ENCODE measurements around the gene ENO3. TPM values are rescaled to one million over a fixed set of nuclear protein-coding genes. Genes with fewer than 3 reads are reported as not detected.

Gene ENO3
- total RNA-seq, 2 donors from 2014 or later, result 17.2 to 17.6 TPM

DNA sequence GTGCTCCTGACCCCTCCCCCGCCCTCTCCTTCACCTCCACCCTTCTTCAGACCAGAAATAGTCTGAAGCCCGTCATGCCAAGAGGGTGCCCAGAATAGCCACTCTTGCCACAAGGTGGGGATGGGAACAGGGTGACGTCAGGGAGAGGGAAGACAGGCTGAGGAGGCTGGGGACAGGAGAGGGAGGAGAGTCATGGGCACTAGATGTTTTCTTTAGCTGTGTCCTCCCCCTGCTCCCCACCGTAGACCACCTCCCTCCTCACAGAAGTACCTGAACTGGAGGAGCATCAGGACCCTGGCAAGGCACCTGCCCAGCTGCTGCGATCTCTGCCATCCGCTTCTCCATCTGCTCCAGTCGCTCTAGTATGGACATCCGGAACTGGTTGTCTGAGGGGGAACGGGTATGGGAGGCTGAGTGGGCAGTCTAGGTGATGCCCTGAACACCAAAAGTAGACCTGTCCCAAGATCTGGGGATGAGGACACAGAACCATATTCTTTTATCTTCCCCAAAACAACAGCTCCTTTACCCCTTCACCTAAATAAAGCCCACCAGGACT is 23.3 kb downstream of the ENO3 start:
- peak overlapping the region; percentile 89 for H3K27ac Mint-ChIP-seq

DNA sequence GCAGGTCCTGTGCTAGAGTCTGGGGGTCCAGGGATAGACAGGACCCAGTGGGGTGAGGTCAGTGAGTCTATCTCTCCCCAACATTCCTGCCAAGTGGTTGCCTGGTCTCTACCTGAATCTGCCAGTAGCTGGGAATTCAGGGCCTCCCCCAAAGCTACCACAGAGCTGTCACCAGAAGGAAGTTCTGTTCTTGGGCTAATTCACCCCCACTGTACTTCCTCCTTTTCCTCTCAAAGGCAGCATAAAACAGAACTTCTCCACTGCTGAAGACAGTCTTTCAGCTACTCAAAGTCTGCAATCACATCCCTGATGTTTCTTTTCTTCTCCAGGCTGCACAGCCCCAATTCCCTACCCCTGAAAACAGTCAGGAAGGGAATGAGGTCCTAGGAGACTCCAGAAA is 27.8 kb downstream of the ENO3 start:
- DNase-seq (no peak), ATAC-seq (no peak)
- Mint-ChIP-seq H3K36me3 (ENCODE audit: low read depth) (peaks cover 21% of the 10 kb centered on the region), H3K4me1 (peaks cover 21% of the 10 kb centered on the region), H3K4me3 (no peak overlapping the region), H3K27me3 (no peaks in the 10 kb centered on the region), H3K27ac (no peak overlapping the region)
- H3K9me3 ChIP-seq (ENCODE audit: control insufficient read depth, low read length, poor library complexity, severe bottlenecking), result no peaks in the 10 kb centered on the region

More for the DNA sequence above, 23.3 kb downstream of the ENO3 start:
- Mint-ChIP-seq H3K4me3 (no peak overlapping the region), H3K4me1 (peaks cover 18% of the 10 kb centered on the region), H3K27me3 (no peaks in the 10 kb centered on the region), H3K36me3 (ENCODE audit: low read depth) (peaks cover 14% of the 10 kb centered on the region)
- DNase-seq (no peak), ATAC-seq (no peak)
- no peaks in the 10 kb centered on the region for H3K9me3 ChIP-seq (ENCODE audit: control insufficient read depth, low read length, poor library complexity, severe bottlenecking)

- Mint-ChIP-seq H3K4me3 (peak overlapping the region; percentile 63), H3K4me1 (peaks cover 18% of the 10 kb centered on the region), H3K36me3 (ENCODE audit: low read depth) (peaks cover 16% of the 10 kb centered on the region), H3K27ac (peak overlapping the region; percentile 84), H3K27me3 (no peaks in the 10 kb centered on the region)
- DNase-seq, result peak in 1 of 3 donors; percentile 29
- ATAC-seq, result peak; percentile 92
- no peaks in the 10 kb centered on the region for H3K9me3 ChIP-seq (ENCODE audit: control insufficient read depth, low read length, poor library complexity, severe bottlenecking)
Observed at GRCh38 chr17:4980644-4981216, 29.8 kb downstream of the ENO3 start.

DNA sequence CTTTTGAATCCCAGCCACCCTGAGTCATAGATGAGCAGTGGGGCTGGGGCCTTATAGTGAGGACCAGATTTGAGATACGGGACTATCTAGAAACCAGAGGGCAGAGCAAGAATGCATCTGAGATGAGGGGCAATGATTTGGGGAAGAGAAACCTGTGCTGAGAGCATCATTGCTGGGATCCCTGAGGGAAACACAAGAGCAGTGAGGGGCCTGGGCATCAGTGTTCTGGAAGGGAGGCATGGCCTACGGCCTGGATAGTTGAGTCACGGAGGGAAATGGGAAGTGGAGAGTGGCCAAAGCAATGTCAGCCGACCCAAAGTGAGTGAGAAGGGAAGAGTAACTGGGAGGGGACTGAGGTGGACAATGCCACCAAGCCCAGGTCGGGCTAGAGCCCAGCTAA is 31.4 kb downstream of the ENO3 start:
- Mint-ChIP-seq H3K27ac (peak overlapping the region; percentile 34), H3K4me3 (no peak overlapping the region), H3K4me1 (peaks cover 28% of the 10 kb centered on the region), H3K27me3 (no peaks in the 10 kb centered on the region), H3K36me3 (ENCODE audit: low read depth) (peaks cover 15% of the 10 kb centered on the region)
- H3K9me3 ChIP-seq (ENCODE audit: control insufficient read depth, low read length, poor library complexity, severe bottlenecking), result no peaks in the 10 kb centered on the region
- no peak for DNase-seq
- ATAC-seq, result no peak

DNA sequence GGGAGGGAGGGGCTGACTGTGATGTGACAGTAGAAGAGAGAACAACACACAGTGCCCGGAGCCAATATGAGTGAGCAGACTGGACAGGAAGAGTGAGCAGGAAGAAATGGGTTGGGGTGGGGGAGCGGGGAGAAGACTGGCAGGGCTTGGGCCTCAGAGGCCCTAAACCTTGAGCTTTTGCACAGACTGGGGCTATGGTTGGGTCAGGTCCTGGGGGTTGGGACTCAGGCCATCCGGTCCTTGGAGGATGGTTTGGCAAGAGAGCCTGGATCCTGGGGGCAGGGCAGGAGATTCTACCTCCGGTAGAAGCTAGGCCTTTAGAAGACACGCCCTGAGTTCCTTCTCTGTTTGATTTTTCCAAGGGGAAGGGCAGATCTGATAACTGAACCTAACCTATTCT is 35.5 kb downstream of the ENO3 start:
- peak overlapping the region; percentile 93 for H3K4me3 Mint-ChIP-seq

GRCh38 chr17:4986951-4987766 is 36.2 kb downstream of the ENO3 start, which contains the start of gene CAMTA2:
Gene CAMTA2, minus strand, starts transcription at chr17:4987675. Its CDS starts 1,453 bp downstream, at chr17:4986222.
- ATAC-seq (peak; percentile 93), DNase-seq (peak; percentile 76 to 84 (median 79))
- Mint-ChIP-seq H3K27me3 (no peaks in the 10 kb centered on the region), H3K4me1 (peaks cover 42% of the 10 kb centered on the region), H3K27ac (peak within 1 kb of the TSS; percentile 94), H3K36me3 (ENCODE audit: low read depth) (peaks cover 7% of the 10 kb centered on the region), H3K4me3 (peak within 1 kb of the TSS; percentile 93)
- H3K9me3 ChIP-seq (ENCODE audit: control insufficient read depth, low read length, poor library complexity, severe bottlenecking), result no peaks in the 10 kb centered on the region

More for the DNA sequence above, 35.5 kb downstream of the ENO3 start:
- peak overlapping the region; percentile 94 for H3K27ac Mint-ChIP-seq
- no peak for DNase-seq
- no peaks in the 10 kb centered on the region for H3K27me3 Mint-ChIP-seq
- ATAC-seq, result no peak
- no peaks in the 10 kb centered on the region for H3K9me3 ChIP-seq (ENCODE audit: control insufficient read depth, low read length, poor library complexity, severe bottlenecking)
- H3K4me1 Mint-ChIP-seq, result peaks cover 38% of the 10 kb centered on the region
- peaks cover 7% of the 10 kb centered on the region for H3K36me3 Mint-ChIP-seq (ENCODE audit: low read depth)

DNA sequence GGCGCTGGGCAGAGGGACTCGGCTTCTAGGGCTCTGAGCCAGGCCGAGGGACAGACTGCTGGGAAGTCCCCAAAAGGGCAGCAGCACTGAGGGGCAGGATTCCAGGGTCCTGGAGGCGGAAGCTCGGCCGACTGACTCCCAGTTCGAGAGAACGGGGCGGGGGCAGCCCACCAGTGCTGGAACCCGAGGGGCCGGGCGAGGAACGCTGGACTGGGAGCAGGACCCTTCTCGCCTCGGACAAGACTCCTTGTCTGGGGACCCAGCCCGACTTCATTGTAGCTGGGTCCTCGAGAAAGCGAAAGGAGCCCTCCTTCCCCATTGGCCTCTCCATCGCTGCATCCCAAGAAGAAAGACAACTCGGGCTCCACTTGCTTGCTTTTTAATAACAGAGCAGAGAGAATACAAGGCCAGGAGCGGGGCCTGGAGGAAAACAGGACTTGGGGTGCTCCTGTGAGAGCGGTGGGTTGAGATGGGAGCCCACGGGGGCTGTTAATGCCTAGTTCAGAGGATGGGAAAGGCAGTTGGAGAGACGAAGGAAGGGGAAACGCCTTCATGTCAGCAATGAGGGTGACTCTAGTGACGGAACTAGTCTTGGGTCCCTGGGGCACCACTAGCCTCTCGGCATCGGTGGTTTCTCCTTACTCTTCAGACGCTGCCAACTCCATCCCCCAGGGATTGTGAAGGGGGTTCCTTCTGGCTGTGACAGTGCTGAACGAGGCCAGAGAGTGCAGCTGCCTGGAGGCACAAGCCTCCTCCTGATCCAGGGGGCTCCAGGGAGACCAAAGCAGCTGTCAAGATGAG is 37.0 kb downstream of the ENO3 start:
- Mint-ChIP-seq H3K4me3 (peak overlapping the region; percentile 93), H3K4me1 (peaks cover 40% of the 10 kb centered on the region), H3K27me3 (no peaks in the 10 kb centered on the region), H3K27ac (peak overlapping the region; percentile 94), H3K36me3 (ENCODE audit: low read depth) (peaks cover 3% of the 10 kb centered on the region)
- no peak for DNase-seq
- peak; percentile 14 for ATAC-seq
- H3K9me3 ChIP-seq (ENCODE audit: control insufficient read depth, low read length, poor library complexity, severe bottlenecking), result no peaks in the 10 kb centered on the region

- Mint-ChIP-seq H3K4me1 (peaks cover 24% of the 10 kb centered on the region), H3K27ac (no peak overlapping the region), H3K36me3 (ENCODE audit: low read depth) (no peaks in the 10 kb centered on the region), H3K4me3 (no peak overlapping the region), H3K27me3 (no peaks in the 10 kb centered on the region)
- DNase-seq (no peak), ATAC-seq (no peak)
- no peaks in the 10 kb centered on the region for H3K9me3 ChIP-seq (ENCODE audit: control insufficient read depth, low read length, poor library complexity, severe bottlenecking)
Observed at GRCh38 chr17:4994081-4994595, 43.2 kb downstream of the ENO3 start.

DNA sequence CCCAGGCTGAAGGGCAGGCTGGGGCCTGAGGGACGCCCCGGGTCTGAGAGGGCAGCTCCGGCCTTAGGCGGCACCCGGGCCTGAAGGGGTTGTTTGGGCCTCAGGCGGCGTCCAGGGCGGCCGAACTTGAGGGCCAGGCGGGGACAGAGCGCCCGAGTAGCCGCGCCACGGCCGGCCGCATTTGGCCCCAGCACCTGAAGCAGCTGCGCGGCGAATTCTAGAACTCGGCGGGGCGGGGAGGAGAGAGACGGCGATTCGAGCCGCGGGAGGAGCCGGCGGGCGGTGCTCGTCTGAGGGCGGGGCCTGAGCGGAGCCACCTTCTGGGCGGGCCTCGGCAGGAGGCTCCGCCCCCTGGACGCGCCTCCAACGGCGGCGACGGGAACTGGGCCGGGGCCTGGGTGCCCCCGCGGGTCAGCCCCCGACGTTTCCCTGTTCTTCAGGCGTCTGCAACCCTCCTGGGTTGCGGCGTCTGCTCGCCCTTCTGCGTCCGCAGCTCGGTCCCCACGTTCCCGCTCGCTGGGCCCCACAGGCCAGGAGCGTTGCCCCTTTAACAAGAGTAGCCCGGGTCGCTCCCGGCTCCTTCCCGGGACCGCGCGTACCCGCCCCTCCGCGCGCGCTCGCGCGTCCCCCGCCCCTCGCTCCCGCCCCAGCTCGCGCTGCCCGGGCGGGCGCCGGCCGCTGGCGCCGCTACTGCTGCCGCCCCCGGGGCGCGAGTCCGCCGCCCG is 46.5 kb downstream of the ENO3 start, which contains the start of the genes INCA1 and KIF1C:
Gene INCA1, minus strand, starts transcription at position 221 of the 725 bp plus-strand sequence. CDS start 3,085 bp downstream, outside the sequence.
Gene KIF1C, plus strand, starts transcription at position 649 of the 725 bp plus-strand sequence. CDS start 2,297 bp downstream, outside the sequence.
- Mint-ChIP-seq H3K27ac (peak within 1 kb of the TSS; percentile 88), H3K36me3 (ENCODE audit: low read depth) (no peaks in the 10 kb centered on the region), H3K4me1 (peaks cover 28% of the 10 kb centered on the region), H3K27me3 (no peaks in the 10 kb centered on the region), H3K4me3 (peak within 1 kb of the TSS; percentile 92)
- no peaks in the 10 kb centered on the region for H3K9me3 ChIP-seq (ENCODE audit: control insufficient read depth, low read length, poor library complexity, severe bottlenecking)
- ATAC-seq (peak; percentile 96), DNase-seq (peak; percentile 88 to 90 (median 88))

DNA sequence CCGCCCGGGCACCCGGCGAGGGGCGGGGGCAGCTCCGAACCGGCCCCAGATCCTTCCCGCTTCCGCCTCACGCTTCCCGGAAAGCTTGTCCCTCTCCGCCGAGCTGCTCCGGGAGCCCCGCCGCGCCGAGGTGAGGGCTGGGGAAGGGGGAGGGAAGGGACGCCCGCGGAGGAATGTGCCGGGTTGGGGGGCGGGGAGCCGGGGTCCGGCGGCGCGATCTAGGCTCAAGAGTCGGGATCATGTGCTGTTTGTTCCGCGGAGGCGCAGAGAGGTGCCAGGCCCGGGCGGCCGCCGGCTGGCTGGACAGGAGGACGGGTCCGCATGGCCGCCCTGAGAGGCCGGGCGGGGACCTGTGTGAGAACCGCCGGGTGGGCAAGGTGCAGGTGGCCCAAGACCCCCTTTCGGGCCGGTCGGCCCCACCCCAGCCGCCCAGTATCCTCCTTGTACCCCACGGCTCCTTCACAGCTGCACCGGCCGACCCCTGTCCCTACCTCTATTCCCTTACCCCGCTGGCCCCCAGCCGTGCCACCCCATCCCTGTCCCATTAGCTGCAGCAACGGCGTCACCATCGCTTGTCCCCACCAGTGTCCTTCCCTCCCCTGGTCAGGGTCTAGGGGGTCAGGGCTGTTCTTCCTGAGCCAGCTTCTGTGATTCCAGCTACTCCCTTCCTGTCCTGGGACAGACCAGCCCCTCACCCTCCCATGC is 47.3 kb downstream of the ENO3 start:
- H3K9me3 ChIP-seq (ENCODE audit: control insufficient read depth, low read length, poor library complexity, severe bottlenecking), result no peaks in the 10 kb centered on the region
- no peak for ATAC-seq
- H3K27ac Mint-ChIP-seq, result peak overlapping the region; percentile 88
- peak overlapping the region; percentile 90 for H3K4me3 Mint-ChIP-seq
- H3K36me3 Mint-ChIP-seq (ENCODE audit: low read depth), result no peaks in the 10 kb centered on the region
- DNase-seq, result no peak
- peaks cover 28% of the 10 kb centered on the region for H3K4me1 Mint-ChIP-seq
- H3K27me3 Mint-ChIP-seq, result no peaks in the 10 kb centered on the region

DNA sequence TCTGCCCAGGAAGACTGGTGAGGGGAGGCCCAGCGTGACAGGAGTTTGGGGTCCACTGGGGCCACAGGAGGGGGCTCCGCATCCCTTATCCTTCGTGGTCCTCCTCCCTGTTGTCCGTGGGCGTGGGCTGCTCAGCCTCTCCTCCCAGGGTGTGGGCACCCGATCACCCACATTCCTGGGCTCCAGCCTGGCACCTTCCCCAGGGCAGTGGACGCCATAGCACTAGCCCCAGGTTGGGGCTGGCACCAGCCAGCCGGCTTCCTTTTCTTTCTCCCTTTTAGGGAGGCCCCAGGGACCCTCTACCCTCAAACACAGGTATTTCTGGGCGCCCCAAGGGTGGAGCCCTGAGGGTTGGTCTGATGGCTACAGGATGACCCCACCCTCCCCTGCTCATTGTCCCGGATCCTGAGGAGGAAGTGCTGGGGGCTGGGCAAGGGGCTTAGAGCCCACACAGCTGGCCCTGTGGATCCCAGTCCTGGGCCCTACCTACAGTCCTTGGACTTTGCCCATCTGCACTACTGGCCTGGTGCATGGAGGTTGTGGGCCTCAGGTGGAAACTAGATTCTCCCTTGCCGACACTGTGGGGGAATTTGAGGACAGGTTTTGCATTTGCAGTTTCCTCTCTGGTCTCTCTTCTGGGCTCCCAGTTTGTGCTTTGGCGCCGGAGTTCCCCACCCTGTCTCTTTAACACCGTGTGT is 48.0 kb downstream of the ENO3 start:
- peaks cover under 1% of the 10 kb centered on the region for H3K36me3 Mint-ChIP-seq (ENCODE audit: low read depth)
- DNase-seq (no peak), ATAC-seq (peak; percentile 23)
- peak overlapping the region; percentile 88 for H3K27ac Mint-ChIP-seq
- H3K4me1 Mint-ChIP-seq, result peaks cover 28% of the 10 kb centered on the region
- no peaks in the 10 kb centered on the region for H3K9me3 ChIP-seq (ENCODE audit: control insufficient read depth, low read length, poor library complexity, severe bottlenecking)
- H3K27me3 Mint-ChIP-seq, result no peaks in the 10 kb centered on the region
- H3K4me3 Mint-ChIP-seq, result peak overlapping the region; percentile 90

All from T-helper 17 cell (primary cell).